HG03469 (cell line): Measurements from ENCODE around the gene ZNF432.
A peak's percentile ranks its signal among the peaks of the same experiment; 100 is the strongest.

Experiments
- ATAC-seq: cut with Tn5 transposase; IDR thresholded peaks from one replicate; pipeline ENCODE4 v1.9.1; 2021; ENCODE audit warnings: mild to moderate bottlenecking, moderate library complexity, moderate number of reproducible peaks; ENCODE audit not compliant: unreplicated experiment

The ZNF432 gene

GRCh38 chr19:52010674-52011073 is 38.0 kb downstream of the ZNF432 start:
- ATAC-seq: no peak

- peak; percentile 54 for ATAC-seq
These were observed 40.7 kb downstream of the ZNF432 start, which contains the start of gene ZNF615 for GRCh38 chr19:52007806-52008557. Gene ZNF615 (minus strand): TSS chr19:52008211. CDS start chr19:52003711, 4,500 bp downstream.

DNA sequence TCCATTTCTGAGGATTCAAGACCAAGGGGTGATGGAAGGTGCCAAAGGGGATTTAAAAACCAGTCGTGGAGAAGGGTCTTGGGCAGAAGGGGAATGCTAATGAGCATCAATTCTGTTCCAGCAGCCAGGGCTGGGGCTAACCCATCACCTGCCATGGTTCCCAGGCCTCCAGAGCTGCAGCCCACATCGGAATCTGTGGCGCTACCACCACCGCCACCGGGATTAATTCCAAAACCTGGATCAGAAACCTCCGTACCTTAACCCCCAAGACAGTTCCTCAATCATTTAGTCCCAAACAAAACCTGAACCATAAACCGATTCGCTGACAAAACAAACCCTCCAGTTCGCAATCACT is 41.2 kb downstream of the ZNF432 start:
- no peak for ATAC-seq

GRCh38 chr19:51994048-51994644 is 54.5 kb downstream of the ZNF432 start:
- no peak for ATAC-seq

- no peak for ATAC-seq
These were observed 55.2 kb downstream of the ZNF432 start for GRCh38 chr19:51993422-51993821.

DNA sequence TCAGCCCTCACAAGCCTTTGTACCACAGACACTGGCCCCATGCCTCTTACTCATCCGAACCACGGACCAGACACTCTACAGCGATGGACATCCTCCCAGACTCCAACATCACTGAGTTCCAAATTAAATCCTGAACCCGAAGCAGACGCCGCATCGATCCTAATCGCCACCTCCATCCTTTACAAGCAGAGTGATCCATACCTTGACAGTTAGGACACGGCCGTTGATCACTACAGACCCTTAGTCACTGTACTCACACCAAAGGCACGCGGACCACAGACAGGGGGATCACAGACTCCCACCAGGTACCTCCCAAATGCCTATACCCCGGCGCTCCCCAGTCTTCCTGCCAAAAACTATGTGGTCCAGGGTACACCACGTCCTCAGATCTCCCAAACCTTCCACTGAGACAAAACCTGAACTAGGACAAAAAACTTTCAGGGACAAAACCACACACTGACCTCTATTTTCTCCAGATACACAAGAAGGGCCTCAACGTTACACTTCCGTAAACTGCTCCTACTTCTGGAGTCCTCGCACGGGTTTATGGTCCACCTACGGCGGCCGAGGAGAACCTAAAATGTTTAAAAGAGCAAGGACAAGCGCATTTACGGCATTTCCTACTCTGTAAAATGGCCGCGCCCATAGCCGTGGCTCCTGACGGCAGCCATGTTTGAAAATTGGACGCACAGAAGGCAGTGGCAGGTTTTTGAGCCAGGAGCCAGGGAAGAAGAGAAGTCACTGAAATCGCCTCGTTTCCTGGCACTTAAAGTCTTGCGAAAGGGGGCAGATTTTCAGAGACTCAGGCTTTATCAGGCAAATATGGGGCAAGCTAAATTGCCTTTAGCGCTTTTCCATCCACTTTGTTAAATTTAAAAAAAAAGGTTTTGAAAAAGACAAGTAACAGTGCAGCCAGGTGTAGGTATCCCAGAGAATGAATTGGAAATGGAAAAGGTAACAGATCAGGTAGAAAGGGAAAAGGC is 62.0 kb downstream of the ZNF432 start, which contains the start of gene ZNF350:
Gene ZNF350 (minus strand): TSS at position 532 of the 983 bp plus-strand sequence. CDS start 12,480 bp downstream, outside the sequence.
- peak; percentile 62 for ATAC-seq

DNA sequence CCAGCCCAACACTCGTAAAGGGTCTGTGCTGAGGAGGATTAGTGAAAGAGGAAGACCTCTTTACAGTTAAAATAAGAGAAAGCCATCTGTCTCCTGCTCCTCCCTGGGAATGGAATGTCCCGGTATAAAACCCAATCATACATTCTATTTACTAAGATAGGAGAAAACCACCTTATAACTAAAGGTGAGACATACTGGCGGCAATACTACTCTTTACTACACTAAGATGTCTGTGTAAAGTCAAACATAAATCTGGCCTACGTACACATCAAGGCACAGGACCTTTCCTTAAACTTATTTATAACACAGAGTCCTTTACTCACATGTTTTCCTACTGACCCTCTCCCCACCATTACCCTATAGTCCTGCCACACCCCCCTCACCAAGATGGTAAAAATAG is 65.3 kb downstream of the ZNF432 start:
- ATAC-seq: no peak
